Measurements from ENCODE around the gene RND3.

Gene RND3

DNA sequence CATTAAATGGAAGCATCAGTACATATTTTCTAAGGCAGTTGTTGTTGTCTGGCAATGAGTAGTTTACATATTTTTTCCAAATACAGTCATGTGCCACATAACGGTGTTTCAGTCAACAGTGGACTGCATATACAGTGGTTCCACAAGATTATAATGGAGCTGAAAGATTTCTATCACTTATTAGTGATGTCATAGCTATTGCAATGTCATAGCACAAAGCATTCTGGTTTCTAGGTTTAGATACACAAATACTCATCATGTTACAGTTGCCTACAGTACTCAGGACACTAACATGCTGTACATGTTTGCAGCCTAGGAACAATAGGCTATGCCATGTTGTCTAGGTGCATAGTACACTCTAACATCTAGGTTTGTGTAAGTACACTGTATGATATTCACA is 45.0 kb downstream of the RND3 start:
- DNase-seq: no peak

DNA sequence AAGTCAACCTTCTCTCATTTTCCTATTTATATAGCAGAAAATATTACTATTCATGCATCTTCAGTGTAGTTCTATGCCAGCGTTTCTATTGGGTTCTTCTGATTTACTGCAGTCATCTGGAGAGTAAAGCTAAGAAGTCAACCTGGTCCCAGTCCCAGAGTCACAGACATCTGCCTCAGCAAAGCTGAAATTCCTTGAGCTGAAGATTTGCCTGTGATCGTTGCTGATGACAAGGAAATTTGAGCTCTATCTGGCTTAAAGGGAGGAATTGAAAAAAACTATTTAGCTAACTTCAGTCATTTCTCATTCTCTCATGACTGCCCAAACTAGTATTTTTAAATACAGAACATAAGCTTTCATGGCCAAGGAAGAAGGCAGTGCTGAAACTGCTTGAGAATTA is 45.7 kb downstream of the RND3 start:
- DNase-seq: no peak

DNA sequence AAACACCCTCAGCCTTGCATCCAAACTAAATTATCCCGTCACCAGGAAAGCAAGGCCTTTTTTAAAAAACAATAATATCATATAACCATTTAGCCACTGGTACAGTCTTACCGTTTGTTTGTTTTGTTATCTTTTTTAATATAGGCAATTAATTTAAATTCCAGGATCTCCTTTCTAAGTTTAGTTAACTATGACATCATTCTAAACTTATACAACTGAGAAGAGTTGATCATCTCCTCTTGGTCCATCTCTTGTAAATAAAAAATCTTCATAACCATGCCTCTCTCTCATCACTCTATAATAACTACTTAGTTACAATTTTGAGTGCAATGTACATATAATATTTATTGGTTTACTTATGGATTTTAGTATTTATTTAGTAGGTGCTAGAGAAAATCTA is 46.2 kb downstream of the RND3 start:
- no peak for DNase-seq

DNA sequence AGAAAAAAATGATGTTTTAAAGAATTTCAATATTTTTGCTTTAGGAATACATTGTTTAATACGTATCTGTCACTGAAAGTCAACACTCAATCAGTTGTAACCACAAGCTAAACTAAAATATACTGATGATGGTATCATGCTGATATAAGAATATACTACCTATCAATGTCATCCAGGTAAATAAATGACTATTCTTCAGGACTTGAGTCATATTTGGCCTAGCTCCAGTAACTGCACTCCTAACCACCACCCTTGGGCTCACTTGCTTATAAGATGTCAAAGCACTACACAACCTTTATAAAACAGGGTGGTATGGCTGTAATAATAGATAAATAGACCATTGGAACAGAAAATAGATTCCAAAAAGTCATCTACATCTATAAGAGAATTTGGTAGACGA is 48.8 kb downstream of the RND3 start:
- no peak for DNase-seq

DNA sequence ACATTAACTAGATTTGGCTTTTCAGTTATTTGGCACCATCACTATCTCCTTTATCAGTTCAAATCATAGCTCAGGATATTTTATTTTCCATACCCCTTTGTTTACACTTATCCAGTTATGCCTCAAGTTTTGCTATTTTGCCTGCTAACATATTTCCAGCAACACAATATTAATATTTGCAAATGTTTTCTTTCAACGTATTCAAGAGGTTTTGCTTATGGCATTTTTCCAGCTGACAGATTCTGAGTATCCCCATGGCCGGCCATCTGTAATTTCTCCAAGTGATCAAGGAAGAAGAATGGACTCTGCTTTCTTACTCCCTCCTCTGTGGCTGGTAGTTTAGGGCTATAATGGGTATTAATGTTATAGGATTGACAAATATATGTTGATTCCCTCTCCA is 49.4 kb downstream of the RND3 start:
- DNase-seq: no peak

DNA sequence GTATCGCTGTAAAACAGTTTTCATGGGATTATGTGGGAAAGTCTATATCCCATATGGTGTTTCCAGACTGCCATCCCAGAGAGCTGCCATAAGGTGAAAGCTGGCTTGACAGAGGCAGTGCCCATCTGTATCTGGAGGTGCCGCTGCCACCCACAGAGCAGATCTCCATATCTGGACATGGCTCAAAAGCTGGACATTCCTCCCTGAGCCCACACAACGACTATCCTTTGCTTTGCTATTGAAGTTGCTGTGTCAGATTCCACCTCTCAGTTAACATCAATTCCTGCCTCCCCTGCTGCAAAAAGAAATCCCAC is 55.2 kb downstream of the RND3 start:
- no peak for DNase-seq

DNA sequence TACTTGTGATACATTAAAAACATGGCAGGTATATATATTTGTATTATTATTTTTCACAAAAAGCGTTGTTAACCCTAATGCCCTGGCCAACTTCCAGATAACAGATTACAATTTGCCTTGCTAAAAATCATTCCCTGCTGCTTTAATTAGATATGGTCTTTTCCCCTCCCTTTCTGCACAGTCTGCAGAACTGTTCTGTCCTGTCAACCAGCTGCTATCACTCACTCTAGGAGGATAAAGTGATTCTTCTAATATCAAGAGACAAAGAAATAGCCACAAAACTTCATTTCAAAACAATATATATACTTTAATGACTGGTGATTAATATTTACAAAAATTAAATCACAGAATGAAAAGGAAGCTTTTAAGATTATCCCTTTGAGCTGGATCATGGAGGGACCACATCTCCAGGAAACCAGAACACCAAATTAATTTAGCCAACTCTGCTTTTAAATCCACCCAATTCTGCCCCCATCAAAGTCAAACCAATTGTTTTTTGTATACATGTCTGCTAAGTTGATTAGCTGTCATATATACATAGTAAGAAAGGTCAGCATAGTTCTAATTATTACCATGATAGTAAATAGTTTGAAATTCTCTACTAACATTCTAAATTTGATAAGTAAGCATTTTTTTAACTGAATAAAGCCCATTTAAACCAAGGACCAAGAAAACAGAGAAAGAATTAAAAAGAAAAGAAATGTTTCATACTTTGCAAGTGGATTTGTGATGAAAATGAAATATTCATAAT is 55.7 kb downstream of the RND3 start:
- no peak for DNase-seq

DNA sequence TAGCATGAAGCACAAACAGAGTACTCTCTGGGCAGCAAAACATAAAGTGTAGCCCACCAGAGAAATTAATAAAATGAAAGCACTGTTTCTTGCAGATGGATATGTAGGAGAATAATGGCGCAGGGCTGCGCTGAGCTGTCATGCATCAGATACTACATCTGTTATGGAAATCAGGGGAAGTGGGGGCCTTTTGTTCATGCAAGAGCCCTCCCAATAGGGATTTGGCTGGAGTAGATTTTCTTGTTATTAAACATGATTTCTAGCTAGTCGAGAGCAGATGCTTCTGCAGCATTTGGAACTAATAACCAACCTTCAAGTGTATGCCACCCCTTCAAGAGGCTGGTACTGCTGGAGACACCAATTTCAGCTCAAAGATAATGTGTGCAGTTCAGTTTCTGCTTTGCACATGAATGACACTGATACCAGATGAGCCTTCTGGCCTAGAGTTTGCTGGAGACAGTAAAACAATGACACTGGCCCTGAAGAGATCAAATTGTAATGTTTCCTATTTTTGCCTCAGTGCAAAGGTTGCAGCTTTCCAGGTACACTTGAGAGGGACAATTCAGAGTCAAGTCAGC is 58.0 kb downstream of the RND3 start:
- no peak for DNase-seq

DNA sequence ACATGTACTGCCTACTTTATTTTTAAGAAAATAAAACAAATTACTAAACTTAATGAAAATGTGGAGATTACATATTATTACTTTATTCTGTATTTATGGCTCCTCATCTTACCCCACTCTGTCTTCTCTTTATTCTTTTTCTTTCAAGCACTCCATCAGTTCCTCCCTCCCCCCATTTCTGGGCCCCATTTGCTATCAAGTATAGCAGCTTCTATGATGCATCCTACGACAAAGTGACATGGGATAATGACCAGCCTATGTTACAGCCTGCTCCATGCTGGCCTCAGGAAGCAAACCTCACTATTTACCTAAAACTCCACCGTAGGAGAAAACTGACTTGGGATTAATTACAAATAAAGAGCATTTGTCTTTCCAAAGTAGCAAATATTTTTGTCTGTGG is 58.8 kb downstream of the RND3 start:
- DNase-seq: no peak

DNA sequence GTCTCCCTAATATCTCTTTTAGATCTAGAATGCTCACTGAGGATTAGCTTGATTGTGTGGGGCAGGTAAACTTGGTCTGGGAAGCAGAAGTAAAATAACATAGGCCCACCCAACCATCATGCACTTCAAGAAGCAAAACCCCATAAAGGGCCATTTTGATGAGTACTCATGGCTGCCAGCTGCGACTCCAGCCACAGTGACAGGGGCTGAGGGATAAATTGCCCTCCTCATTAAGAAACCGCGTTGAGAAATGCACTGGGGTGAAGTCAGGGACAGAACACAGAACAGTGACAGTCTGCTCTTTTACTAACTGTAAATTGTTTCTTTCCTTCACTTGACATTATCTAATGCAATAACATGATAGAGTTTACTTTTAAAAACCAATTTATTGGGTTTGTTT is 60.2 kb downstream of the RND3 start:
- no peak for DNase-seq

DNA sequence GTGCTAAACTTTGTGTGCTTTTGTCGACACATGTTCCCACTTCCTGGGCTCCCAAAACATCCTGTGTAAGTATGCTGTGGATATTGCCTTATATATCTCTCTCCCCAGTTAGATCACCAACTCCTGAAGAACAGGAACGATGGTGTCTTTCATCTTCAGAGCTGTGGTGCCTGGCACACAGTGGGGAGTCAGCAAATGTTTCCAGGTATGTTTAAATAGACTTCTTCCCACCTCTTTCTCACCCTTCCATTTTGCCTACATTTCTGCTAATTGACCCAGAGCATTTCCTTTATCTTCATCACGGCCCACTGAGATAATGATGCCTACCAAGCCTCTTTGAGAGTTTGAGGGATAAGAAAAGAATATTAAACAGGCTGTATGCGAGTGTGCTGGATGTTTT is 60.7 kb downstream of the RND3 start:
- no peak for DNase-seq

DNA sequence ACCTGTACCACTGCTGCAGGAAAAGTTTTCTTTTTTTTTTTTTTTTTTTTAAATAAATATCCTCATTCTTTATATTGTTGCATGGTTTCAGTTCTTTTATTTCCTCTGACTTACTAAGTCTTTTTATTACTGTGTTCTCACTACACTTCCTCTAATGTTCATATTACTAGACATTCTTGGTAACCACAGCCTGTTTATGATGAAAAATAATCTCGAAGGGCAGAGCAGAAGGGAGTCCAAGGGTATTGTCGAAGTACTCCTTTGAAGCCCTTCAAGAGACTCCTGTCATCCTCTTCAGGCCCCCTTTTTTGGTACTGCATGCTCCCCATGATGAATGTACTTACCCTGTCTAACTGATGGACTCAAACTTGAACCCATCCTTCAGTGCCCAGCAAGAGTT is 61.2 kb downstream of the RND3 start:
- DNase-seq: no peak

DNA sequence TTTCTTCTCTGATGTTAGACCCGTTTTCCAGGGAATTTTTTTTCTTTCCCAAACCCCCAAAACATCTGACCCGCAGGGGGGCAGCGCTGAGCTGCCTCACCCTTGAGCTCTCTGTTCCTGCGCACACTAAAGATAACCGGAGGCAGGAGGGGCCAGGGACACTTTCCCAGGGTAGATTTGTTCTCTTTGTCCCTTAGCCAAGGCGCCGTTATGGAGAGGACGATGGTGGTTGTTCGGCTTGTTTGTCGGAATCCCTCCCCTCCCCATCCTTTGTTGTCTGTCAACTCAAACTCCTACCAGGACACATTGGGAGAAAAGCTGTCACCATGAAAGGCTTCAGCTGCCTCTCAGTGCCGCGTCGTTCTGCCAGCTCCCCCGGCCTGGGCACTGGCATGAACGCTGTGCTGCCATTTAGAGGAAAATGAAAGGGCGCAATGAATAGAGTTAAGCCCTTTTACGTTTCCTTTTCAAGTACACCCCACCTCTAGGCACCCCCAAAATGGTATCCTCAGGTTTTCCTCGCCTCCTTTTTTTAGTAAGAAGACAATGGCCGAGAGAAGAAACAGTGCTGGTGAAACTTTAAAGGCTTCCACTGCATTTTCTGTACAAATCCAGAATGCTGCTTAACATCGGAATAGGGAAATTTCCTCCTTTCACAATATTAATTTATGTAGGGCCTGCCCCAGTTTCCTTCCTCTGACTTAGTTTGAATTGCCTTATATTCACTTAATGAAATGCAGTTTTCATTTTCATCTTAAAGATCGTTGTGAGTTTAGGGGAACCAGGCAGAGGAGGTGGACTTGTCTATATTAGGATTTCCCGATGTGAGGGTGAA is 62.1 kb downstream of the RND3 start:
- DNase-seq: peak in 14 of 51 donors; percentile 1 to 39 (median 6)

DNA sequence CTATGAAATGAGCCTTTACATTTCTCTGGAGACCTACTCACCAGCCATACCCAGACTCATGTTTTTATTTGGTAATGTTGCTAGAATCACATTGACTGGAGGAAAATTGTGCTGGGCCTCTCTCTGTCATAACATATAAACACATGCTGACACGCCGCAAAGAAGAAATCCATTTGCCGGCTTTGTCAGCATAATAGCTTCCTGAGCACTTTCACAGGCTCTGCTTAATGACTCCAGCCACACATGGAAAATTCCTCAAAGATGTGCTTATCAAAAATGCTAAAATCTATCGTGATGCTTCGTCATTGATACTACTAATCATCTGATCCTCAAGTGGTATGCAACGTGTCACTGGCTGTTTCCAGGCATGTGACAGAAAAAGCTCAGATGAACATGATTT is 63.1 kb downstream of the RND3 start:
- DNase-seq: no peak

DNA sequence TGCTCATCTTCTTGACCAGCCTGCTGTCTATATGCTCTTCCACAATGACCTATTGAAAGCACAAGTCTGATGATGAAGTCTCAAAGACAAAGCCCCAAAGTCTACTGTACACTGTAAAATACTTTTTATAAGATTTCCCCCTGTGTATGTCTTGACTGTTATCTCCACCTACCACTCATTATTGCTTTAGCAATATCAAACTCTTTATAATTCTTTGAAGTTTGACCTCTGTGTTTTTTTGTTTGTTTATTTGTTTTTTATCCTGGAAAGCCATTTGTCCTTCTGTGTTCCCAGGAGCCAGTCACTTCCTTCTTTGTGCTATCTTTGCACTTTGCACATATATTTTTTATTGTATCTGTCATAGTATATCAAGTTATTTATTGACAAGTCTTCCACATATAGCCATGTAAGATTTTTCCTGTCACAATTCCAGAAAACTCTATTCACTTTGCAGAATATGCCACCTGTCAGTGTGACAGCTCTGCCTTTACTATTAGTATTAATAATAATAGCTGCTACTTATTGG is 66.3 kb downstream of the RND3 start:
- DNase-seq: no peak

DNA sequence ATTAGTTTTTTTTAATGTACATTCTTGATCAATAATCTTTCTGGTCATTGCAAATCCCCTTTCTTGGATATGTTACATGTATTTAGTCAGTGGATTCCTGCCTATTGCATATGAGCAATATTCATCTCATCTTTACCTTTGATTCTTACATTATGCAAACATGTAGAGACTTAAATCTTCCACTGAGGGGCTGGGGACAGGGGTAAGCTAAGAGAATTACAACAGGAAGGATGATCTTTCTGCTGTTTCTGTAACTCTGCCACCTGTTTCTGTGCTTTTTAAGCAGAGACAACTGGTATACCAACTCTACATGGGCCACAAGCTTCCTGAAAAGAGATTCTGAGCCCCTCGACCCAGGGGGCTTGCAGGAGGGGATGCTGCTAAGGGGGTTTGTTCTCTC is 68.6 kb downstream of the RND3 start:
- DNase-seq: no peak

Measured in hypothalamus (tissue), 51 donors.